ENCODE measurements around the gene TGFBR2.

DNA sequence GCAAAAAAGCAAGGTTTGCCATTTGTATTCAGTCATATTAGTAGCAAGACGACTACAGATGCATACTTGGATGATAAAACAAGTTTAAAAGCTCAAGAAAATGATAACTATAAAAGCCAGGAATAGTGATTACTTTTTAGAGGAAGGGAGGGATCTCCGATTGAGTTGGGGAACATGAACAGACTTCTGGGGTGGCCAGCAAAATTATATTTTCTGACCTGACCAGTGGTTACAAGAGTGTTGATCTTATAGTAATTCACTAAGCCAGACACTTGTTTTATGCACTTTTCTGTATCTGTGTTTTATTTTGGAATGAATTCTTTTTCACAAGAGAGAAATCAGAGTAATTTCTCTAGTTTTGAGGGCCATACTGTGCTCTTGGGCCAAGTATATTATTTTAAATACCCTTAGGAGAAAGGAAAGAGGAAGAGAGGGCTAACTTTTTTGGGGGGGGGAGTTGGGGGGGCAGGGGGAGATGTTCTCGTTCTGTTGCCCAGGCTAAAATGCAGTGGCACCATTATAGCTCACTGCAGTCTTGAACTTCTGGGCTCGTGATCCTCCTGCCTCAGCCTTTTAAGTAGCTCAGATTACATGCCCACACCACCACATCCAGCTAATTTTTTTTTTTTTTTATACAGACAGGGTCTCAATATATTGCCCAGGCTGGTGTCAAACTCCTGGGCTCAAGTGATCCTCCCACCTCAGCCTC is 57.3 kb downstream of the TGFBR2 start:
- no peak for TF ChIP-seq POLR2A (IDR thresholded peaks at IDR 0.05)
- TF ChIP-seq, protein P1, sequence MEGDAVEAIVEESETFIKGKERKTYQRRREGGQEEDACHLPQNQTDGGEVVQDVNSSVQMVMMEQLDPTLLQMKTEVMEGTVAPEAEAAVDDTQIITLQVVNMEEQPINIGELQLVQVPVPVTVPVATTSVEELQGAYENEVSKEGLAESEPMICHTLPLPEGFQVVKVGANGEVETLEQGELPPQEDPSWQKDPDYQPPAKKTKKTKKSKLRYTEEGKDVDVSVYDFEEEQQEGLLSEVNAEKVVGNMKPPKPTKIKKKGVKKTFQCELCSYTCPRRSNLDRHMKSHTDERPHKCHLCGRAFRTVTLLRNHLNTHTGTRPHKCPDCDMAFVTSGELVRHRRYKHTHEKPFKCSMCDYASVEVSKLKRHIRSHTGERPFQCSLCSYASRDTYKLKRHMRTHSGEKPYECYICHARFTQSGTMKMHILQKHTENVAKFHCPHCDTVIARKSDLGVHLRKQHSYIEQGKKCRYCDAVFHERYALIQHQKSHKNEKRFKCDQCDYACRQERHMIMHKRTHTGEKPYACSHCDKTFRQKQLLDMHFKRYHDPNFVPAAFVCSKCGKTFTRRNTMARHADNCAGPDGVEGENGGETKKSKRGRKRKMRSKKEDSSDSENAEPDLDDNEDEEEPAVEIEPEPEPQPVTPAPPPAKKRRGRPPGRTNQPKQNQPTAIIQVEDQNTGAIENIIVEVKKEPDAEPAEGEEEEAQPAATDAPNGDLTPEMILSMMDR (IDR thresholded peaks at IDR 0.05) = no peak
